H9 (cell line): ENCODE data around the gene SMS. TPM values are rescaled to one million over a fixed set of nuclear protein-coding genes. Genes with fewer than 3 reads are reported as not detected.
"Not testable (repeated sequence)": the region's sequence is repeated elsewhere in the genome, so short reads cannot be mapped to it uniquely, and the experiment has no call there.

ENCODE experiments used
- DNase-seq: peaks from one replicate; pipeline ENCODE4 v3.0.0-alpha.2; 2017
- H2AFZ ChIP-seq: one replicate; pipeline ENCODE4 v1.6.1; 2013; ENCODE audit warnings: mild to moderate bottlenecking, low read length, control low read depth, moderate library complexity
- H2AK5ac ChIP-seq: 2 replicates; pipeline ENCODE4 v1.6.1; 2013; ENCODE audit warnings: low read length, control low read depth, mixed read lengths; ENCODE audit not compliant: insufficient read length
- H2BK120ac ChIP-seq: one replicate; pipeline ENCODE4 v1.6.1; 2013; ENCODE audit warnings: low read depth, mild to moderate bottlenecking, low read length, control low read depth, inconsistent platforms; ENCODE audit not compliant: poor library complexity, severe bottlenecking
- H2BK12ac ChIP-seq: 2 replicates; pipeline ENCODE4 v1.6.1; 2013; ENCODE audit warnings: low read length, control low read depth, mixed read lengths, low read depth; ENCODE audit not compliant: insufficient read length
- H2BK15ac ChIP-seq: 2 replicates; pipeline ENCODE4 v1.6.1; 2013; ENCODE audit warnings: low read depth, low read length, control low read depth
- H2BK20ac ChIP-seq: one replicate; pipeline ENCODE4 v1.6.1; 2013; ENCODE audit warnings: low read depth, mild to moderate bottlenecking, low read length, control low read depth, inconsistent platforms; ENCODE audit not compliant: poor library complexity, severe bottlenecking
- H2BK5ac ChIP-seq: 2 replicates; pipeline ENCODE4 v1.6.1; 2013; ENCODE audit warnings: low read length, control low read depth, mixed read lengths; ENCODE audit not compliant: insufficient read length
- H3K14ac ChIP-seq: 2 replicates; pipeline ENCODE4 v1.6.1; 2013; ENCODE audit warnings: low read length, control low read depth; ENCODE audit not compliant: insufficient read depth
- H3K18ac ChIP-seq: 2 replicates; pipeline ENCODE4 v1.6.1; 2013; ENCODE audit warnings: low read depth, mild to moderate bottlenecking, mixed read lengths, low read length, control low read depth; ENCODE audit not compliant: insufficient read length
- H3K23ac ChIP-seq: 2 replicates; pipeline ENCODE4 v1.6.1; 2013; ENCODE audit warnings: low read length, control low read depth, mixed read lengths, low read depth; ENCODE audit not compliant: insufficient read length
- H3K23me2 ChIP-seq: 2 replicates; pipeline ENCODE4 v1.6.1; 2013; ENCODE audit warnings: low read depth, mild to moderate bottlenecking, mixed read lengths, low read length, control low read depth; ENCODE audit not compliant: insufficient read length, poor library complexity, severe bottlenecking
- H3K27ac ChIP-seq: 2 replicates; pipeline ENCODE4 v1.5.1; 2013; ENCODE audit warnings: low read length, control low read depth, mixed read lengths, low read depth; ENCODE audit not compliant: insufficient read length
- H3K27me3 ChIP-seq: 2 replicates; pipeline ENCODE4 v1.6.1; 2013; ENCODE audit warnings: low read length, control low read depth, inconsistent platforms; ENCODE audit not compliant: insufficient read depth
- H3K4ac ChIP-seq: 2 replicates; pipeline ENCODE4 v1.6.1; 2013; ENCODE audit warnings: low read depth, mild to moderate bottlenecking, control low read depth, inconsistent platforms, low read length, moderate library complexity
- H3K4me1 ChIP-seq: 2 replicates; pipeline ENCODE4 v1.6.1; 2013; ENCODE audit warnings: low read length, control low read depth, inconsistent platforms; ENCODE audit not compliant: insufficient read depth
- H3K4me2 ChIP-seq: 2 replicates; pipeline ENCODE4 v1.6.1; 2013; ENCODE audit warnings: low read length, control low read depth, mixed read lengths; ENCODE audit not compliant: insufficient read length, insufficient read depth
- H3K56ac ChIP-seq: 2 replicates; pipeline ENCODE4 v1.6.1; 2013; ENCODE audit warnings: low read depth, mild to moderate bottlenecking, mixed read lengths, low read length, control low read depth; ENCODE audit not compliant: insufficient read length
- H3K79me1 ChIP-seq: 2 replicates; pipeline ENCODE4 v1.6.1; 2013; ENCODE audit warnings: low read depth, mild to moderate bottlenecking, moderate library complexity, low read length, control low read depth, inconsistent platforms; ENCODE audit not compliant: insufficient read depth, poor library complexity, severe bottlenecking
- H3K79me2 ChIP-seq: 2 replicates; pipeline ENCODE4 v1.6.1; 2013; ENCODE audit warnings: low read length, control low read depth, inconsistent platforms; ENCODE audit not compliant: insufficient read depth
- H3K9ac ChIP-seq: 2 replicates; pipeline ENCODE4 v1.6.1; 2013; ENCODE audit warnings: low read length, control low read depth, mixed read lengths; ENCODE audit not compliant: insufficient read length; ENCODE audit errors: extremely low read depth
- H3K9me3 ChIP-seq: one replicate; pipeline ENCODE4 v1.6.1; 2013; ENCODE audit warnings: low read depth, low read length, inconsistent platforms; ENCODE audit not compliant: control insufficient read depth
- H3T11ph ChIP-seq: one replicate; pipeline ENCODE4 v1.6.1; 2013; ENCODE audit warnings: mild to moderate bottlenecking, low read length, control low read depth, inconsistent platforms
- H4K20me1 ChIP-seq: one replicate; pipeline ENCODE4 v1.6.1; 2013; ENCODE audit not compliant: control insufficient read depth, insufficient read length, insufficient read depth
- H4K5ac ChIP-seq: 2 replicates; pipeline ENCODE4 v1.6.1; 2013; ENCODE audit warnings: low read depth, mild to moderate bottlenecking, mixed read lengths, low read length, control low read depth; ENCODE audit not compliant: insufficient read length
- H4K8ac ChIP-seq: replicated peaks from 2 replicates; pipeline ENCODE4 v1.6.1; 2013; ENCODE audit warnings: low read length, control low read depth, mixed read lengths, low read depth; ENCODE audit not compliant: insufficient read length
- H4K91ac ChIP-seq: 2 replicates; pipeline ENCODE4 v1.6.1; 2013; ENCODE audit warnings: low read depth, mild to moderate bottlenecking, moderate library complexity, mixed read lengths, low read length, control low read depth; ENCODE audit not compliant: insufficient read length
- H3K27ac Mint-ChIP-seq, 3 experiments: 2 replicates in 2 of 3; 3 replicates in 1 of 3; pipeline ENCODE4 v1.8.0; 2020 to 2021; ENCODE audit warnings: mixed read lengths in 3 of 3, mild to moderate bottlenecking in 1 of 3, moderate library complexity in 1 of 3
- H3K27me3 Mint-ChIP-seq: 2 replicates; pipeline ENCODE4 v1.8.0; 2021; ENCODE audit warnings: low read depth, mild to moderate bottlenecking, moderate library complexity, mixed read lengths
- H3K36me3 Mint-ChIP-seq, 3 experiments: 2 replicates in 2 of 3; 3 replicates in 1 of 3; pipeline ENCODE4 v1.8.0; 2020 to 2021; ENCODE audit warnings: low read depth in 3 of 3, mixed read lengths in 3 of 3; ENCODE audit not compliant: insufficient read depth in 1 of 3
- H3K4me1 Mint-ChIP-seq, 2 experiments: 2 replicates each; pipeline ENCODE4 v1.8.0; 2020; ENCODE audit warnings: mixed read lengths in 2 of 2
- H3K4me3 Mint-ChIP-seq, 2 experiments: 2 replicates in 1 of 2; 3 replicates in 1 of 2; pipeline ENCODE4 v1.8.0; 2020 to 2021; ENCODE audit warnings: mild to moderate bottlenecking in 2 of 2, mixed read lengths in 2 of 2, moderate library complexity in 1 of 2
- H3K9me3 Mint-ChIP-seq, 2 experiments: 2 replicates in 1 of 2; 3 replicates in 1 of 2; pipeline ENCODE4 v1.8.0; 2020; ENCODE audit warnings: mild to moderate bottlenecking in 2 of 2, mixed read lengths in 2 of 2, moderate library complexity in 1 of 2
- WGBS: extraction: QIAGEN DNeasy Blood & Tissue Kit; methylation state at CpG from one replicate; pipeline ENCODE4 v1.1.7; 2013; ENCODE audit warnings: missing lambda C conversion rate, low lambda C conversion rate, mixed read lengths; ENCODE audit not compliant: insufficient read length; ENCODE audit errors: extremely low coverage; 5-methylcytosine and 5-hydroxymethylcytosine counted together
- total RNA-seq: library from RNA; stranded (reverse); gene quantifications from 2 replicates; pipeline ENCODE4 v1.2.1, GENCODE V29; 2021
- TF ChIP-seq, protein P1 (sequence below): fragments of 200-600 bp; sonication (generic); conservative IDR thresholded peaks from 3 replicates; pipeline ENCODE4 v1.8.0; 2021; ENCODE audit warnings: antibody characterized with exemption, mild to moderate bottlenecking

The SMS gene
- total RNA-seq, 1 experiment from 2014 or later: 415 TPM

DNA sequence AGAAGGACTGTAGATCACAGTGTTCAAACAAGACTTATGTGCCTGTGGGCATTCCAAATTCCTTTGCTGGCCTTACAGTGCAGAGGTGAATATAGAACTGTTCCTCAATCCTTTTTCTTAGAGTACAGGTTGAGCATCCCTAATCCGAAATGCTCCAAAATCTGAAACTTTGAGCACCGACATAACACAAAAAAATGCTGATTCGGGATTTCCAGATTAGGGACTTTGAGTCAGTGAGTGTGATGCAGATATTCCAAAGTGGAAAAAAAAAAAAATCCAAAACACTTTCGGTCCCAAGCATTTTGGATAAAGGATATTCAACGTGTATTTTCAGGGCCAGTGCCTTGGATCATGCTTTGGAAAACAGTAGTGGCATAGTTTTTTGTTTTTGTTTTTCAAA lies 9.2 kb downstream of the SMS start:
- H3K36me3 Mint-ChIP-seq: peaks cover 3 to 21% (median 14%) of the 10 kb centered on the region in 3 experiments
- no peak for DNase-seq
- H3K4me2 ChIP-seq: no peak overlapping the region

DNA sequence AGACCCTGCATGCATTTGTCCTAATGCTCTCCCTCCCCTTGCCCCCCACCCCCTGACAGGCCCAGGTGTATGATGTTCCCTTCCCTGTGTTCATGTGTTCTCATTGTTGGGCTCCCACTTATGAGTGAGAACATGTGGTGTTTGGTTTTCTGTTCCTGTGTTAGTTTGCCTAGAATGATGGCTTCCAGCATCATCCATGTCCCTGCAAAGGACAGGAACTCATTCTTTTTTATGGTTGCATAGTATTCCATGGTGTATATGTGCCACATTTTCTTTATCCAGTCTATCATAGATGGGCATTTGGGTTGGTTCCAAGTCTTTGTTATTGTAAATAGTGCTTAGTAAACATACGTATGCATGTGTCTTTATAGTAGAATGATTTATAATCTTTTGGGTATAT lies 10.0 kb downstream of the SMS start:
- not testable (repeated sequence) for H2BK120ac ChIP-seq, H4K91ac ChIP-seq, H3K27me3 Mint-ChIP-seq, H3T11ph ChIP-seq, H3K27me3 ChIP-seq, H4K5ac ChIP-seq, H4K20me1 ChIP-seq, H3K18ac ChIP-seq, H2BK20ac ChIP-seq, H2AK5ac ChIP-seq, H3K23ac ChIP-seq, H4K8ac ChIP-seq, H2BK5ac ChIP-seq, H3K4me2 ChIP-seq, H3K9ac ChIP-seq, H3K14ac ChIP-seq, H2BK12ac ChIP-seq, H3K56ac ChIP-seq, H3K79me1 ChIP-seq, H3K4me3 Mint-ChIP-seq, H3K4ac ChIP-seq, H3K27ac Mint-ChIP-seq, H2AFZ ChIP-seq, H3K23me2 ChIP-seq, H3K9me3 ChIP-seq, H3K4me1 ChIP-seq, H2BK15ac ChIP-seq, H3K27ac ChIP-seq
- Mint-ChIP-seq H3K9me3 (peaks cover 3 to 34% of the 10 kb centered on the region in 2 experiments), H3K36me3 (peaks cover 4 to 27% (median 20%) of the 10 kb centered on the region in 3 experiments), H3K4me1 (peaks cover 86 to 87% of the 10 kb centered on the region in 2 experiments)
- no CpG with 5 or more reads among the region's 1 CpG for WGBS
- H3K79me2 ChIP-seq: peaks cover 75% of the 10 kb centered on the region
- peak; percentile 1 for DNase-seq

More for the DNA sequence above, 9.2 kb downstream of the SMS start:
- Mint-ChIP-seq H3K27ac (0 out of 7 replicates have a peak overlapping the region, but pooled peaks of 1 of the 3 experiments have one; percentile 39), H3K4me3 (no peak overlapping the region), H3K4me1 (peaks cover 86 to 87% of the 10 kb centered on the region in 2 experiments), H3K9me3 (peaks cover 3 to 34% of the 10 kb centered on the region in 2 experiments), H3K27me3 (no peaks in the 10 kb centered on the region)
- H2AK5ac ChIP-seq: no peak overlapping the region
- no peak overlapping the region for H3K56ac ChIP-seq
- no peak overlapping the region for H2BK120ac ChIP-seq
- no peak overlapping the region for H2BK20ac ChIP-seq
- no peaks in the 10 kb centered on the region for H3K27me3 ChIP-seq
- no peak overlapping the region for H3T11ph ChIP-seq
- no peak overlapping the region for H3K18ac ChIP-seq
- H2BK15ac ChIP-seq: no peak overlapping the region
- H2BK5ac ChIP-seq: no peak overlapping the region
- no peaks in the 10 kb centered on the region for H3K9me3 ChIP-seq
- peaks cover 73% of the 10 kb centered on the region for H3K79me2 ChIP-seq
- no peak overlapping the region for H4K91ac ChIP-seq
- H4K5ac ChIP-seq: no peak overlapping the region
- H3K14ac ChIP-seq: no peak overlapping the region
- no peak overlapping the region for H3K23ac ChIP-seq
- WGBS: no CpG with 5 or more reads among the region's 5 CpGs
- H3K23me2 ChIP-seq: no peaks in the 10 kb centered on the region
- no peak overlapping the region for H3K4ac ChIP-seq
- H3K9ac ChIP-seq: no peak overlapping the region
- H3K4me1 ChIP-seq: peaks cover 12% of the 10 kb centered on the region; the same call in 1 of the 2 replicates
- H3K27ac ChIP-seq: no peak overlapping the region
- no peaks in the 10 kb centered on the region for H3K79me1 ChIP-seq
- no peak overlapping the region for H4K8ac ChIP-seq
- H4K20me1 ChIP-seq: no peaks in the 10 kb centered on the region
- no peak overlapping the region for H2AFZ ChIP-seq
- no peak overlapping the region for H2BK12ac ChIP-seq
- TF ChIP-seq, protein P1, sequence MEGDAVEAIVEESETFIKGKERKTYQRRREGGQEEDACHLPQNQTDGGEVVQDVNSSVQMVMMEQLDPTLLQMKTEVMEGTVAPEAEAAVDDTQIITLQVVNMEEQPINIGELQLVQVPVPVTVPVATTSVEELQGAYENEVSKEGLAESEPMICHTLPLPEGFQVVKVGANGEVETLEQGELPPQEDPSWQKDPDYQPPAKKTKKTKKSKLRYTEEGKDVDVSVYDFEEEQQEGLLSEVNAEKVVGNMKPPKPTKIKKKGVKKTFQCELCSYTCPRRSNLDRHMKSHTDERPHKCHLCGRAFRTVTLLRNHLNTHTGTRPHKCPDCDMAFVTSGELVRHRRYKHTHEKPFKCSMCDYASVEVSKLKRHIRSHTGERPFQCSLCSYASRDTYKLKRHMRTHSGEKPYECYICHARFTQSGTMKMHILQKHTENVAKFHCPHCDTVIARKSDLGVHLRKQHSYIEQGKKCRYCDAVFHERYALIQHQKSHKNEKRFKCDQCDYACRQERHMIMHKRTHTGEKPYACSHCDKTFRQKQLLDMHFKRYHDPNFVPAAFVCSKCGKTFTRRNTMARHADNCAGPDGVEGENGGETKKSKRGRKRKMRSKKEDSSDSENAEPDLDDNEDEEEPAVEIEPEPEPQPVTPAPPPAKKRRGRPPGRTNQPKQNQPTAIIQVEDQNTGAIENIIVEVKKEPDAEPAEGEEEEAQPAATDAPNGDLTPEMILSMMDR: no peak
